SK-N-SH treated with all-trans-retinoic acid at 6 μM for 48 hours (cell line): ENCODE measurements around the gene MTRF1.

Experiments
- ATAC-seq: fragments of 200-7000 bp; cut with Tn5 transposase; 3 replicates; pipeline ENCODE4 v1.9.1; 2020; ENCODE audit warnings: mild to moderate bottlenecking, moderate library complexity
- BACH2 ChIP-seq: fragments of 250-450 bp; sonication (Bioruptor Pico); IDR thresholded peaks from 2 replicates; pipeline ENCODE4 v1.9.0; 2021; ENCODE audit warnings: mild to moderate bottlenecking, borderline replicate concordance
- CREB5 ChIP-seq: fragments of 250-450 bp; sonication (Bioruptor Pico); IDR thresholded peaks from 2 replicates; pipeline ENCODE4 v1.5.1; 2020; ENCODE audit warnings: low read depth, mild to moderate bottlenecking, moderate library complexity
- CSDC2 ChIP-seq: fragments of 250-450 bp; sonication (Bioruptor Pico); IDR thresholded peaks from 2 replicates; pipeline ENCODE4 v1.5.0; 2020; ENCODE audit warnings: mild to moderate bottlenecking, moderate library complexity
- CSRNP3 ChIP-seq: fragments of 250-450 bp; sonication (Bioruptor Pico); IDR thresholded peaks from 2 replicates; pipeline ENCODE4 v1.5.1; 2021; ENCODE audit warnings: mild to moderate bottlenecking, moderate library complexity
- GLIS3 ChIP-seq: fragments of 250-450 bp; sonication (Bioruptor Pico); IDR thresholded peaks from 2 replicates; pipeline ENCODE4 v1.5.0; 2020; ENCODE audit warnings: mild to moderate bottlenecking, moderate library complexity
- ISL1 ChIP-seq: fragments of 250-450 bp; sonication (Bioruptor Pico); IDR thresholded peaks from 2 replicates; pipeline ENCODE4 v2.1.2; 2022; ENCODE audit warnings: mild to moderate bottlenecking, moderate library complexity
- OSR1 ChIP-seq: fragments of 250-450 bp; sonication (Bioruptor Pico); IDR thresholded peaks from 2 replicates; pipeline ENCODE4 v1.8.0; 2022; ENCODE audit warnings: moderate library complexity, mild to moderate bottlenecking, inconsistent platforms
- PATZ1 ChIP-seq: fragments of 250-450 bp; sonication (Bioruptor Pico); IDR thresholded peaks from 2 replicates; pipeline ENCODE4 v1.8.0; 2020; ENCODE audit warnings: mild to moderate bottlenecking, moderate library complexity, borderline replicate concordance
- POU6F1 ChIP-seq: fragments of 250-450 bp; sonication (Bioruptor Pico); IDR thresholded peaks from 2 replicates; pipeline ENCODE4 v1.8.0; 2021; ENCODE audit warnings: low read depth, mild to moderate bottlenecking, moderate library complexity, borderline replicate concordance
- PPARA ChIP-seq: fragments of 250-450 bp; sonication (Bioruptor Pico); IDR thresholded peaks from 2 replicates; pipeline ENCODE4 v1.5.0; 2020; ENCODE audit warnings: mild to moderate bottlenecking, borderline replicate concordance
- RARB ChIP-seq: fragments of 250-450 bp; sonication (Bioruptor Pico); IDR thresholded peaks from 2 replicates; pipeline ENCODE4 v1.8.0; 2021; ENCODE audit warnings: mild to moderate bottlenecking, moderate library complexity
- SNAI2 ChIP-seq: fragments of 250-450 bp; sonication (Bioruptor Pico); IDR thresholded peaks from 2 replicates; pipeline ENCODE4 v1.5.0; 2020; ENCODE audit warnings: mild to moderate bottlenecking, moderate library complexity
- TCF4 ChIP-seq: fragments of 250-450 bp; sonication (Bioruptor Pico); IDR thresholded peaks from 2 replicates; pipeline ENCODE4 v1.8.0; 2021; ENCODE audit warnings: mild to moderate bottlenecking, moderate library complexity, borderline replicate concordance
- TOX ChIP-seq: fragments of 250-450 bp; sonication (Bioruptor Pico); IDR thresholded peaks from 2 replicates; pipeline ENCODE4 v1.8.0; 2021; ENCODE audit warnings: mild to moderate bottlenecking, moderate library complexity, borderline replicate concordance
- TSHZ2 ChIP-seq: fragments of 250-450 bp; sonication (Bioruptor Pico); IDR thresholded peaks from 2 replicates; pipeline ENCODE4 v1.5.0; 2020; ENCODE audit warnings: mild to moderate bottlenecking, moderate library complexity
- ZC3H10 ChIP-seq: fragments of 250-450 bp; sonication (Bioruptor Pico); IDR thresholded peaks from 2 replicates; pipeline ENCODE4 v1.5.1; 2021; ENCODE audit warnings: mild to moderate bottlenecking, moderate library complexity
- ZFP3 ChIP-seq: fragments of 250-450 bp; sonication (Bioruptor Pico); IDR thresholded peaks from 2 replicates; pipeline ENCODE4 v1.5.0; 2020; ENCODE audit warnings: mild to moderate bottlenecking, moderate library complexity
- ZFP30 ChIP-seq: fragments of 450-650 bp; formaldehyde crosslinking; IDR thresholded peaks from 2 replicates; pipeline ENCODE4 v1.5.0; 2022; ENCODE audit warnings: mild to moderate bottlenecking, moderate library complexity
- ZNF70 ChIP-seq: fragments of 450-650 bp; formaldehyde crosslinking; IDR thresholded peaks from 2 replicates; pipeline ENCODE4 v1.5.0; 2020; ENCODE audit warnings: mild to moderate bottlenecking, moderate library complexity
- ZNF8 ChIP-seq: fragments of 450-650 bp; formaldehyde crosslinking; IDR thresholded peaks from 2 replicates; pipeline ENCODE4 v1.5.0; 2020; ENCODE audit warnings: mild to moderate bottlenecking, moderate library complexity

MTRF1 gene

GRCh38 chr13:41295973-41296372, 32.6 kb upstream of the MTRF1 start:
- TF ChIP-seq ZNF70 (CRISPR knock-in tag) (no peak), CSDC2 (CRISPR knock-in tag) (no peak), TCF4 (CRISPR knock-in tag) (no peak), RARB (no peak), POU6F1 (CRISPR knock-in tag) (no peak), ZNF8 (no peak), BACH2 (CRISPR knock-in tag) (no peak), CREB5 (CRISPR knock-in tag) (no peak), OSR1 (no peak), PATZ1 (CRISPR knock-in tag) (no peak), ISL1 (CRISPR knock-in tag) (no peak), ZFP3 (CRISPR knock-in tag) (no peak)
- TF ChIP-seq, all 23 proteins: peak for 0
- no peak for ATAC-seq

GRCh38 chr13:41294914-41295313, 31.5 kb upstream of the MTRF1 start:
- no peak for TF ChIP-seq ZC3H10 (CRISPR knock-in tag)
- no peak for TF ChIP-seq ZFP3 (CRISPR knock-in tag)
- ATAC-seq: no peak

- ATAC-seq: no peak
- TF ChIP-seq GLIS3 (CRISPR knock-in tag) (no peak), POU6F1 (CRISPR knock-in tag) (no peak)
These were observed 29.9 kb upstream of the MTRF1 start for GRCh38 chr13:41293272-41293671.

- no peak for ATAC-seq
- TF ChIP-seq TCF4 (CRISPR knock-in tag) (no peak), ZNF8 (no peak), ZNF70 (CRISPR knock-in tag) (no peak), CREB5 (CRISPR knock-in tag) (no peak), CSRNP3 (CRISPR knock-in tag) (no peak), PPARA (no peak), RARB (no peak), OSR1 (no peak), ZFP30 (no peak), PATZ1 (CRISPR knock-in tag) (no peak), SNAI2 (CRISPR knock-in tag) (no peak), TOX (CRISPR knock-in tag) (no peak), ZFP3 (CRISPR knock-in tag) (no peak), BACH2 (CRISPR knock-in tag) (no peak), TSHZ2 (CRISPR knock-in tag) (no peak)
These were observed 27.9 kb upstream of the MTRF1 start for GRCh38 chr13:41291246-41291645.
